HEK293 (cell line): ENCODE measurements around the gene AASDH.

Source experiments
- BCL11A ChIP-seq: fragments of 450-650 bp; formaldehyde crosslinking; IDR thresholded peaks from 2 replicates; pipeline ENCODE4 v1.5.1; 2016; ENCODE audit warnings: low read depth, missing biosample characterization, missing genetic modification characterization
- KLF1 ChIP-seq: fragments of 450-650 bp; formaldehyde crosslinking; IDR thresholded peaks from 2 replicates; pipeline ENCODE4 v1.5.1; 2016; ENCODE audit warnings: missing biosample characterization, missing genetic modification characterization
- KLF10 ChIP-seq: fragments of 450-650 bp; IDR thresholded peaks from 2 replicates; pipeline ENCODE4 v1.5.1; 2018; ENCODE audit warnings: missing biosample characterization, mild to moderate bottlenecking, missing genetic modification characterization
- MEIS1 ChIP-seq: sonication (generic); formaldehyde crosslinking; IDR thresholded peaks from 2 replicates; pipeline ENCODE4 v1.8.1; 2022; ENCODE audit warnings: missing genetic modification reagents, mild to moderate bottlenecking, borderline replicate concordance
- MYNN ChIP-seq: fragments of 450-650 bp; formaldehyde crosslinking; IDR thresholded peaks from 2 replicates; pipeline ENCODE4 v1.5.1; 2016; ENCODE audit warnings: missing biosample characterization, missing genetic modification characterization, borderline replicate concordance
- SCRT1 ChIP-seq: fragments of 450-650 bp; formaldehyde crosslinking; IDR thresholded peaks from 2 replicates; pipeline ENCODE4 v1.5.1; 2016; ENCODE audit warnings: missing biosample characterization, missing genetic modification characterization, borderline replicate concordance
- TRIM28 ChIP-seq: IDR thresholded peaks from 2 replicates; pipeline ENCODE4 v1.6.1; 2011; ENCODE audit warnings: low read length, control low read depth, borderline replicate concordance
- ZBTB21 ChIP-seq: fragments of 450-650 bp; formaldehyde crosslinking; IDR thresholded peaks from 2 replicates; pipeline ENCODE4 v1.5.1; 2017; ENCODE audit warnings: missing biosample characterization, missing genetic modification characterization
- ZBTB48 ChIP-seq: fragments of 450-650 bp; formaldehyde crosslinking; IDR thresholded peaks from 2 replicates; pipeline ENCODE4 v1.5.1; 2016; ENCODE audit warnings: missing biosample characterization, missing genetic modification characterization
- ZBTB6 ChIP-seq: fragments of 450-650 bp; formaldehyde crosslinking; IDR thresholded peaks from 2 replicates; pipeline ENCODE4 v1.5.1; 2017; ENCODE audit warnings: missing biosample characterization, missing genetic modification characterization
- ZFHX2 ChIP-seq: fragments of 450-650 bp; formaldehyde crosslinking; conservative IDR thresholded peaks from 2 replicates; pipeline ENCODE4 v1.5.1; 2016; ENCODE audit warnings: missing biosample characterization, missing genetic modification characterization
- ZNF112 ChIP-seq: fragments of 450-650 bp; formaldehyde crosslinking; IDR thresholded peaks from 2 replicates; pipeline ENCODE4 v1.5.0; 2017; ENCODE audit warnings: missing biosample characterization, missing genetic modification characterization
- ZNF133 ChIP-seq: fragments of 450-650 bp; formaldehyde crosslinking; IDR thresholded peaks from 2 replicates; pipeline ENCODE4 v1.5.1; 2016; ENCODE audit warnings: missing biosample characterization, missing genetic modification characterization
- ZNF155 ChIP-seq: fragments of 450-650 bp; formaldehyde crosslinking; IDR thresholded peaks from 2 replicates; pipeline ENCODE4 v1.5.1; 2016; ENCODE audit warnings: missing biosample characterization, missing genetic modification characterization
- ZNF18 ChIP-seq: fragments of 450-650 bp; formaldehyde crosslinking; IDR thresholded peaks from 2 replicates; pipeline ENCODE4 v1.5.1; 2016; ENCODE audit warnings: missing biosample characterization, missing genetic modification characterization
- ZNF184 ChIP-seq: fragments of 450-650 bp; IDR thresholded peaks from 2 replicates; pipeline ENCODE4 v1.5.1; 2018; ENCODE audit warnings: missing biosample characterization, mild to moderate bottlenecking, missing genetic modification characterization
- ZNF19 ChIP-seq: fragments of 450-650 bp; formaldehyde crosslinking; IDR thresholded peaks from 2 replicates; pipeline ENCODE4; 2016; ENCODE audit warnings: missing biosample characterization, missing genetic modification characterization, low read depth
- ZNF248 ChIP-seq: fragments of 450-650 bp; formaldehyde crosslinking; IDR thresholded peaks from 2 replicates; pipeline ENCODE4 v1.5.1; 2017; ENCODE audit warnings: missing biosample characterization, missing genetic modification characterization
- ZNF266 ChIP-seq: fragments of 450-650 bp; formaldehyde crosslinking; IDR thresholded peaks from 2 replicates; pipeline ENCODE4 v1.5.1; 2016; ENCODE audit warnings: missing biosample characterization, missing genetic modification characterization, low read depth
- ZNF280C ChIP-seq: fragments of 450-650 bp; formaldehyde crosslinking; IDR thresholded peaks from 2 replicates; pipeline ENCODE4 v1.5.1; 2016; ENCODE audit warnings: missing biosample characterization, missing genetic modification characterization
- ZNF341 ChIP-seq: fragments of 450-650 bp; formaldehyde crosslinking; IDR thresholded peaks from 2 replicates; pipeline ENCODE4; 2016; ENCODE audit warnings: low read depth, missing biosample characterization, missing genetic modification characterization
- ZNF513 ChIP-seq: fragments of 450-650 bp; IDR thresholded peaks from 2 replicates; pipeline ENCODE4 v1.5.1; 2018; ENCODE audit warnings: missing biosample characterization, missing genetic modification characterization
- ZNF521 ChIP-seq: fragments of 450-650 bp; formaldehyde crosslinking; IDR thresholded peaks from 2 replicates; pipeline ENCODE4 v1.5.1; 2017; ENCODE audit warnings: missing biosample characterization, mild to moderate bottlenecking, missing genetic modification characterization
- ZNF623 ChIP-seq: fragments of 450-650 bp; formaldehyde crosslinking; IDR thresholded peaks from 2 replicates; pipeline ENCODE4 v1.5.1; 2016; ENCODE audit warnings: missing biosample characterization, missing genetic modification characterization
- ZNF664 ChIP-seq: fragments of 450-650 bp; formaldehyde crosslinking; IDR thresholded peaks from 2 replicates; pipeline ENCODE4 v1.5.1; 2016; ENCODE audit warnings: missing biosample characterization, missing genetic modification characterization
- ZNF792 ChIP-seq: fragments of 450-650 bp; formaldehyde crosslinking; IDR thresholded peaks from 2 replicates; pipeline ENCODE4 v1.5.1; 2016; ENCODE audit warnings: missing biosample characterization, missing genetic modification characterization
- ZSCAN5A ChIP-seq: fragments of 450-650 bp; formaldehyde crosslinking; IDR thresholded peaks from 2 replicates; pipeline ENCODE4 v1.5.1; 2016; ENCODE audit warnings: missing biosample characterization, missing genetic modification characterization
- TF ChIP-seq, protein P1 (sequence below): fragments of 450-650 bp; formaldehyde crosslinking; IDR thresholded peaks from 2 replicates; pipeline ENCODE4 v1.5.1; 2017; ENCODE audit warnings: missing biosample characterization, mild to moderate bottlenecking, missing genetic modification characterization, moderate library complexity
- TF ChIP-seq, protein P2 (sequence below): fragments of 450-650 bp; formaldehyde crosslinking; IDR thresholded peaks from 2 replicates; pipeline ENCODE4 v1.5.1; 2017; ENCODE audit warnings: missing biosample characterization, missing genetic modification characterization

The AASDH gene

GRCh38 chr4:56435140-56435926 lies 48.0 kb upstream of the AASDH start, which contains the start of gene PPAT (continued):
- TF ChIP-seq ZNF623 (no peak), ZNF248 (tag by site-specific recombination) (no peak), ZNF19 (tag by site-specific recombination) (no peak), KLF1 (no peak), ZNF664 (tag by site-specific recombination) (no peak), ZNF133 (tag by site-specific recombination) (no peak), SCRT1 (tag by site-specific recombination) (peak; percentile 91), ZBTB6 (tag by site-specific recombination) (peak; percentile 81), ZBTB21 (tag by site-specific recombination) (0 out of 2 replicates have a peak, but pooled peaks have one; percentile 24), ZNF280C (tag by site-specific recombination) (no peak), ZNF341 (tag by site-specific recombination) (peak; percentile 95), ZNF266 (tag by site-specific recombination) (no peak), ZNF18 (tag by site-specific recombination) (no peak), ZNF112 (tag by site-specific recombination) (no peak), ZFHX2 (tag by site-specific recombination) (peak; percentile 92), ZNF792 (tag by site-specific recombination) (no peak), KLF10 (tag by site-specific recombination) (no peak), ZNF184 (tag by site-specific recombination) (no peak), ZNF155 (tag by site-specific recombination) (no peak), BCL11A (no peak), MEIS1 (no peak), ZBTB48 (0 out of 2 replicates have a peak, but pooled peaks have one; percentile 29), TRIM28 (0 out of 2 replicates have a peak, but pooled peaks have one; percentile 20), MYNN (tag by site-specific recombination) (no peak), ZNF513 (tag by site-specific recombination) (no peak), ZNF521 (tag by site-specific recombination) (no peak), ZSCAN5A (tag by site-specific recombination) (no peak)
- TF ChIP-seq, protein P1, sequence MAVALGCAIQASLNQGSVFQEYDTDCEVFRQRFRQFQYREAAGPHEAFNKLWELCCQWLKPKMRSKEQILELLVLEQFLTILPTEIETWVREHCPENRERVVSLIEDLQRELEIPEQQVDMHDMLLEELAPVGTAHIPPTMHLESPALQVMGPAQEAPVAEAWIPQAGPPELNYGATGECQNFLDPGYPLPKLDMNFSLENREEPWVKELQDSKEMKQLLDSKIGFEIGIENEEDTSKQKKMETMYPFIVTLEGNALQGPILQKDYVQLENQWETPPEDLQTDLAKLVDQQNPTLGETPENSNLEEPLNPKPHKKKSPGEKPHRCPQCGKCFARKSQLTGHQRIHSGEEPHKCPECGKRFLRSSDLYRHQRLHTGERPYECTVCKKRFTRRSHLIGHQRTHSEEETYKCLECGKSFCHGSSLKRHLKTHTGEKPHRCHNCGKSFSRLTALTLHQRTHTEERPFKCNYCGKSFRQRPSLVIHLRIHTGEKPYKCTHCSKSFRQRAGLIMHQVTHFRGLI (tag by site-specific recombination), result no peak
- TF ChIP-seq, protein P2, sequence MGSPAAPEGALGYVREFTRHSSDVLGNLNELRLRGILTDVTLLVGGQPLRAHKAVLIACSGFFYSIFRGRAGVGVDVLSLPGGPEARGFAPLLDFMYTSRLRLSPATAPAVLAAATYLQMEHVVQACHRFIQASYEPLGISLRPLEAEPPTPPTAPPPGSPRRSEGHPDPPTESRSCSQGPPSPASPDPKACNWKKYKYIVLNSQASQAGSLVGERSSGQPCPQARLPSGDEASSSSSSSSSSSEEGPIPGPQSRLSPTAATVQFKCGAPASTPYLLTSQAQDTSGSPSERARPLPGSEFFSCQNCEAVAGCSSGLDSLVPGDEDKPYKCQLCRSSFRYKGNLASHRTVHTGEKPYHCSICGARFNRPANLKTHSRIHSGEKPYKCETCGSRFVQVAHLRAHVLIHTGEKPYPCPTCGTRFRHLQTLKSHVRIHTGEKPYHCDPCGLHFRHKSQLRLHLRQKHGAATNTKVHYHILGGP (tag by site-specific recombination), result no peak
